Hematopoietic multipotent progenitor cell treated with erythropoietin and hydrocortisone succinate and interleukin-3 and kit ligand, for 15 days (in vitro differentiated cells): Measurements from ENCODE around the gene LGI1.

Experiments used
- DNase-seq: peaks from one replicate; pipeline ENCODE4 v3.0.0-alpha.2; 2015; ENCODE audit warnings: low spot score

LGI1 gene

GRCh38 chr10:93755443-93756116 is 2.2 kb upstream of the LGI1 start:
- no peak for DNase-seq

- DNase-seq, result no peak
Measured at GRCh38 chr10:93756118-93756517, 1.6 kb upstream of the LGI1 start.

- DNase-seq, result no peak
Measured at GRCh38 chr10:93757136-93757535, 600 bp upstream of the LGI1 start.

GRCh38 chr10:93758508-93758885 is 761 bp downstream of the LGI1 start:
- DNase-seq, result no peak

- no peak for DNase-seq
Measured at GRCh38 chr10:93758891-93759410, 1.2 kb downstream of the LGI1 start.

- DNase-seq, result no peak
Measured at GRCh38 chr10:93760490-93760889, 2.8 kb downstream of the LGI1 start.

GRCh38 chr10:93762979-93763391 is 5.2 kb downstream of the LGI1 start:
- no peak for DNase-seq

GRCh38 chr10:93766918-93767317 is 9.2 kb downstream of the LGI1 start:
- no peak for DNase-seq

- DNase-seq, result no peak
Measured at GRCh38 chr10:93767724-93768399, 10.1 kb downstream of the LGI1 start.

- DNase-seq, result no peak
Measured at GRCh38 chr10:93768892-93769291, 11.2 kb downstream of the LGI1 start.

- DNase-seq, result no peak
Measured at GRCh38 chr10:93771354-93771753, 13.6 kb downstream of the LGI1 start.

GRCh38 chr10:93773120-93773519 is 15.4 kb downstream of the LGI1 start:
- DNase-seq, result no peak

GRCh38 chr10:93773705-93774104 is 16.0 kb downstream of the LGI1 start:
- DNase-seq, result no peak

- DNase-seq, result no peak
Measured at GRCh38 chr10:93775356-93775755, 17.6 kb downstream of the LGI1 start.

GRCh38 chr10:93777092-93777491 is 19.4 kb downstream of the LGI1 start:
- DNase-seq, result no peak

GRCh38 chr10:93784059-93784458 is 26.3 kb downstream of the LGI1 start:
- DNase-seq, result no peak

GRCh38 chr10:93788413-93789208 is 30.9 kb downstream of the LGI1 start:
- DNase-seq, result no peak

GRCh38 chr10:93790439-93790838 is 32.7 kb downstream of the LGI1 start:
- DNase-seq, result no peak

GRCh38 chr10:93796167-93796566 is 38.4 kb downstream of the LGI1 start:
- DNase-seq, result no peak

- DNase-seq, result no peak
Measured at GRCh38 chr10:93797825-93798224, 40.1 kb downstream of the LGI1 start.

- DNase-seq, result no peak
Measured at GRCh38 chr10:93799155-93799708, 41.5 kb downstream of the LGI1 start.

GRCh38 chr10:93804200-93804599 is 46.5 kb downstream of the LGI1 start:
- DNase-seq, result no peak

- no peak for DNase-seq
Measured at GRCh38 chr10:93806903-93807302, 49.2 kb downstream of the LGI1 start.
